Heart left ventricle (tissue), 13 donors: ENCODE results near the gene SIAH2.

ENCODE experiments used
- CTCF ChIP-seq, 12 donors: fragments of 200-600 bp; sonication (generic) in 4 of 12; IDR thresholded peaks; one replicate each; pipeline versions ENCODE4 v1.5.0 to v1.8.0; 2018 to 2022; ENCODE audit warnings: antibody characterized with exemption in 12 of 12, mild to moderate bottlenecking in 5 of 12
- POLR2A ChIP-seq, 2 donors: fragments of 450-650 bp; IDR thresholded peaks; one replicate each; pipeline ENCODE4 v1.6.1; 2017; ENCODE audit warnings: antibody characterized with exemption in 2 of 2, mild to moderate bottlenecking in 2 of 2, moderate library complexity in 2 of 2
- donor health status: ischemic (EF 13 %, LVEDD 7.1; RV severe dilation, severe dysfunction).
- donor health status: DM: no; HTN: yes; CAD: no.
- donor health status: DM: no; HTN: no; CAD: no.
- donor health status: ischemic (EF 25% LVEDD 6.9; RV normal size, moderate dysfunction).
- donor health status: ischemic (EF 25% LVEDD 5.7; RV mildly dilated, moderate dysfunction).
- donor health status: ischemic (EF 35%, LVEDD 5.7; RV mildly dilated, moderate dysfunction).
- donor health status: nonischemic (EF 11% LVEDD 7.7; RV severe dilation, severe dysfunction).
- donor health status: DM: yes; HTN: yes; CAD: no.
- donor health status: PGD.
- donor health status: ischemic (EF 29% LVEDD 5.4; RV normal size, mild dysfunction).
- donor health status: nonischemic (EF 23%, LVEDD 6.1; RV moderate dilation, normal function).

- TF ChIP-seq CTCF (IDR thresholded peaks at IDR 0.05) (no peak), POLR2A (IDR thresholded peaks at IDR 0.05) (no peak)
These were observed 11.1 kb downstream of the SIAH2 start for GRCh38 chr3:150751781-150752263.
